ENCODE data around the gene CPS1.

Gene CPS1

DNA sequence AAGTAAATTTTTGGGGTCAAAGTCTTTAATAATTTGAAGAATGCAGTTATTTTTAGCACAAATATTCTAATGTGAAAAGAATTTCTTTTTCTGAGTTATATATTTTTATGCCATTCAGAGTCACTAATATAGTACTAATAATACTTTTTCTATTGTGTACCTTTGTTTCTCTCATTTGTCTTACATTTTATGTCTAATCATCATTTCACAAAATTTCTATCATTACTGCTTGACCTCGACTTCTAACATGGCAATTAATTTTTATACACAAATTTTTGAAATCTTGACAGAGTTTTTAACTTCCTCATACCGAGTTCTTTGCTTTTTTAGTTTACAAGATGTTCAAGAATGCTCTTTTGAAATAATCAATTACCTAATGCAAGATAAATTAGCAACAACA is 8.4 kb upstream of the CPS1 start:
- DNase-seq = no peak

DNA sequence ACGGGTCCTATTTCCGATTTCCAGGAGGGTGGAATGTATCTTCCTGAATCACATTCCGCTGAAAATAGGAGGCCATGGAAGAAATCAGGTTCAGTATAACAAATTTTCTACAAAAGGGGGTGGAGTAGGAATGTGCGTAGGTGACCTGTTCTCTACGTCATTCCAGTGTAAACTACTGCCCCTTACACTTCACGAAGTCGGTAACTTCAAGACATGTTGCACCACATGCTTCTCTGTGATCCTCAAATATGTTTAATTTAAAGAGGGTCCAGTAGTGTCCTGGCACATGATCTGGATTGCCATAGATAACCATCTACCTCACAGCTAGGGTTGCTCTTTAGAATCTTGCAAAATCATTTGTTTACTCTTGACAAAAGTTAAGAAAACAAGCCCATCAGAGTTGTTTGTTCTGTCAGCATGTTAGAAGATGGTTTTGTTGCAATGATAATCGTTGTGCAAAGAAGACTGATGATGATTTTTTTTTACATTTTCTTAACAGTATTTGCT is 7.5 kb upstream of the CPS1 start:
- no peak for DNase-seq

DNA sequence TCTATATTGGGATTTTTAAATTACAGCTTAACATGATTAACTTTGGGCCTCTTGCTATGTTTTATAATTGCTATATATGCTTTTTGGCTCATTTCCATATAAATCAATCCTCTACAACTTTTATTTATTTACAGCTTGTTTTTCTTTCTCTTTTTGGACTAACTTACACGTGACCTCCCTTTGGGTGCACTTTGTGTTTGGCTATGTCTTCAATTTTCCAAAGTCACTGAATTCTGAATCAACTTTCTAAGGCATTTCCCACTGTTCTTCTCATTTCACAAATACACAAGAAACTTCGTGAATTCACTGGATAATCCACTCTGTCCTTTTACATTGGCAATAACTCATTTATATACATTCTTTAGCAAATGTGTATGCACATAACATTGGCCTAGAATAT is 5.4 kb upstream of the CPS1 start:
- DNase-seq = no peak

DNA sequence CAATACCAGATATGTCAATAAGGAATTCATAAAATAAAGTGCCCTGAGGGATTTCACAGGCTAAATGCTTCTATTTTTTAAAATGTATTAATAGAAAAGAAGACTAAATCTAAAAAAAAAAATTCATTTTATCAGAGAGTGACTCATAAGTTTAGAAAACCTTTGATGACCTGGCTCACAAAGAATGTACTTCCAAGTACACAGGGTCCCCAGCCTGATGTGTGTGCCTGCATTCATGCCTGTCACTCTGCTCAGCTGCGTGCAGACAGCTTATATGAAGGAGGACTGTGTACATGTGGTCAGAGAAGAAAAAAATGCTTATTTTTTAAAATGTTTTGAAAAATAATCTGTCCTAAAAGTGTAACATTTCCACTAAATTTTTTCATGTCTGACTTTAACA is 3.0 kb upstream of the CPS1 start:
- no peak for DNase-seq

DNA sequence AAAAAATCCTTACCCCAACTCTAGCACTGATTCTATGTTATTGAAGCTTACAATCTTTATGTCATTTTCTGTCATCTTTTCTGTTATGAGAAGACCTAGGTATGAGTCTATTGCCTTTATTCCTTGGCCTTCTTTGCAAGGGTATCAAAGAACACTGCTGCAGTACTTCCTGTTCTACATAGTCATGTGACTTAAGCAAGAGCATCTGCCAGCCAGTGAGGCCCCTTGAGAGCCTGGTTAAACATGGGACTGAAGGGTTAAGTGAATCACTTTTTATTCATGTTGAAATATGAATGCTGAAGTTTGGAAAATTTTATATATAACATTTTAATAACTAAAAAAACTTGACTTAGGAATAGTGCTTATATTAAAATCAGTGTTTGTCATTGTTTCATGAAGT is 844 bp upstream of the CPS1 start:
- no peak for DNase-seq

DNA sequence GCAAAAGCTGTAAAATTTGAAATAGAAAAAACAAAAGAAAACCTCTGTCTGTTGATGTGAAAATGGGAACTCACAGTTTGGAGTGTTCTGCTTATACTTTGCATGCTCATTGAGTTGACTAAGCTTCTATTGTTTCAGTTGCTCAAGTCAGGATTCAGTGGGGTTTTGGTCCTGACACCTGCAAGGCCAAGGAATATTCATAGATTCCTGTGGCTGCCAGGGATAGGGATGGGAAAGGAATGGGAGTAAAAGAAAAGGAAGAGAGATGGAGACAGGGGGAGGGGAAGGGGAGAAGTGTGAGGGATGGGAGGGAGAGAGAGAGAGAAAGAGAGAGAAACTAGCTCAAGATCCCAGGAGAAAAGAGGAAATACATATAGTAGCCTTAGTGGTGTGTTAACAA is 1.3 kb downstream of the CPS1 start:
- no peak for DNase-seq

DNA sequence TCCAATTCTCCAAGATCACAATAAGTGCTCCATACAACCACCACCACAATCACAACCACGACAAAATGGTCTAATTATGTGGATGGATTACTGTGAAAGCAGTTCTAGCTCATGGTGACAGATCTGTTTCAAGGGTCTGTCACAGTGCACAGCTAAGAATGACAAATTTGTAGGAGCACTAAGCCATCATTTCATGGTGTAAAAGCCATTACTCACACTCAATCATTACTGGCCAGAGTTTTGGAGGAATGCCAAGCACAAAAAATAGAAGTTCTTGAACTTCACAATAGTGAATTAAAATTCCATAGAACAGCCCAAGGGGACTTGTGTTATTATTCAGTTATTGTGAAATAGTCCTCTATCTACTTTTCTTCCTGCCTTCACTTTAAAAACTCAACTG is 2.3 kb downstream of the CPS1 start:
- no peak for DNase-seq

DNA sequence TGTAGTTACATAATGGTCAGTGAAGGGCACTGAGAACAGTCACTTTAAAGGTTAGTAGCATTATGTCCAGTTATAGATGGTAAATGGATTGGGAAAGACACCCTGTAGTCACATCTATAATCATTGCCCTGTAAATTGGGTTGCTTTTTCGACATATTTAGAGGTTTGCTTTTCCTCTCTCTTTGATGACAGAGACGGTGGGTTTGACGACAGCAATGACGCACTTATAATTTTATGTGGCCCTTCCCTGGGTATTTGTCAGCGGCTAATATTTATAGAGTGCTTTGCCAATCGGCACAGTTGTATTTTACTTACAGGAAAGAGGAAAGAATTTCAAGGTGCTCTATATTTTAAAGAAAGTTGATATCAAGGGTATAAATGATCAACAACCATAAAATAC is 2.8 kb downstream of the CPS1 start:
- no peak for DNase-seq

DNA sequence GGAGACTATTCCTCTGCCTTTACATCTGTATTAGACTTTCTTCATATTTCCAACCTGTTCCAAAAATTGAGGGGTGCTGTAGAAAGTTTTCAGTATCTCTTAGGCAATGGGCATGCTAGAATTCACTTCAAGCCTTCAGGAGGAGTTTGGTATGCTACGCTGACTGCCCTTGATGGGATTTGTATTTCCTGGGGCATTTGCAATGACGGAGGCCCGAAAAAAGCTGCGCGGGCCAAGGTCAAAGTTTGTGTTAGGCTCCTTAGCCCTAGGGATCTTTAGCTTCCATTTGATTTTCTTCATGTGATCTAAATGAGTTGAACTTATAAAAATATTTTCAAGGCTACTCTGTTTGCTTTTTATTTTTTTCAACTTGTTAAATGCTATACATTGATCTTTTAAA is 5.1 kb downstream of the CPS1 start:
- DNase-seq = no peak

DNA sequence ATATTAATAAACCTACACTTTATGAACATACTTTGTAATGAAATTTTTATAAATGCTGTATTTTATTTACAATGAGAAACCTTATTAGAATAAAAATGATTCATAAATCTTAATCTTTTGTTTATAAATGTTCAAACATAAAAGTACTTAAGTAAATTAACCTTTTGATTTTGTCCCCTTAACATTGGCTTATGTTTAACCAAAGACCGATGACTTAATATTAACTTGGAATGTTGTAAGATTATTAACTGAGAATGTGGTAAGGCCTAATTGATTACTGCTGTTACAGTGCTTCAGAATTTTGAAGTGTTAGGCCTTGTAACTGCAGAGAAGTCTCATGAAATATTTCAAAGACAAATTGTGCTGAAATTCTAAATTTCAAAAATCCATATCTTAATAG is 5.7 kb downstream of the CPS1 start:
- no peak for DNase-seq

DNA sequence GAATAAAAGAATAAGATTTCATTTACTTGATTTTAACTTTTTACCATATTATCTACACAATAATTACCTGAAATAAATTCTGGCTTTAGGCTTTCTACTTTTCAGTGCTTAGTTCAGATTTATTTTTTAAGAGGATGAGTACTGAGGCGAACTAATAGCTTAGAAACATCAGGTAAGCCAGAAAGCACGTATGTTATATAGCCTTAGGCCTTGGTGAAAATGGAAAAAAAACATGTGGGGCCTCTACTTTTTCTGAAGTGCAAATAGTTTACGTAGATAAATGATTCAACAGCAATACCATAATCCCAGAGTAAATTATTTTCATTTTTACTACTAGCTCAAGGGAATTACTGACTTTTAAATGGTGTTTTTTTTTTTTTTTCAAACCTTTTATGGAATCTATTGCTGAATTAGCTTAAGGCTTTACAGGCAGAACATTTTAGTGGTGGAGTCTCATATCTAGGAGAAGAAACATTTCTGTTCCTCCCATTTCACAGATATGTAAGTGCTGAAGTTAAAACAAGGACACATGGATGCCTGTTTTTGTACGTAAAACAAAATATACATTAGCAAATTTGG is 6.2 kb downstream of the CPS1 start:
- no peak for DNase-seq

DNA sequence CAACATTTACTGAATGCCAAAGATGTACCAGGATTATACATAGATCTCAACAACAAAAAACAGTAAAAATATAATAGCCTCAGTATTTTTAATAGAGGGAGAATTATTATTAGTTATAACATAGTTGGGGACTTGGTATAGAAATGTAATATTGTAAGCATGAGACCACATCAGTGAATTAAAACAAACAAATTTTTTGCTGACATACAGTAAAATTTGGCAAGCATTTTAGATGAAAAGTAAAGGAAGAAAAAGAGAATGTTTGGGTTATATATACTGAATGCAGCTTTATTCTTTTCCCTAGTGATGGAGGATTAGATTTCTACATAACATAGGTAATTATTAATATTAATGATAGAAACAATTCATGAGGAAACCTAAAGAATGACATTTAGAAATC is 10.9 kb downstream of the CPS1 start:
- no peak for DNase-seq

DNA sequence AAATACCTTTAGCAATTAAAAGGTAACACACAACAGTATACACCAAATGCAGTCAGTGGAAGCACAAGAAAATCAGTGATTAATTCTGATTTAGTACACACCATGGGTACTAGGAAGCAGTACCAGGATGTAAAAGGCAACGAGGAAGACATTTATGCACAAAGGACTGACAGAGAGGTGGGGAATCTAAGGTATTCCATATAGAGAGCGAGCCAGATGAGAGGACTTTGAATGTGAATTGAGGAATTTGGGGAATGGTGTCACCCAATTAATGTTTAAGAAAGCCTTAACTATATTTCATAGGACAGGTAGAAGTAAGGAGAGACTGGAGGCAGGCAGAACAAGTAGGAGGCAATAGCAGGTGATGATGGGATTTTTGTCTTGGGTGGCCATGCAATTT is 11.7 kb downstream of the CPS1 start:
- DNase-seq = no peak

DNA sequence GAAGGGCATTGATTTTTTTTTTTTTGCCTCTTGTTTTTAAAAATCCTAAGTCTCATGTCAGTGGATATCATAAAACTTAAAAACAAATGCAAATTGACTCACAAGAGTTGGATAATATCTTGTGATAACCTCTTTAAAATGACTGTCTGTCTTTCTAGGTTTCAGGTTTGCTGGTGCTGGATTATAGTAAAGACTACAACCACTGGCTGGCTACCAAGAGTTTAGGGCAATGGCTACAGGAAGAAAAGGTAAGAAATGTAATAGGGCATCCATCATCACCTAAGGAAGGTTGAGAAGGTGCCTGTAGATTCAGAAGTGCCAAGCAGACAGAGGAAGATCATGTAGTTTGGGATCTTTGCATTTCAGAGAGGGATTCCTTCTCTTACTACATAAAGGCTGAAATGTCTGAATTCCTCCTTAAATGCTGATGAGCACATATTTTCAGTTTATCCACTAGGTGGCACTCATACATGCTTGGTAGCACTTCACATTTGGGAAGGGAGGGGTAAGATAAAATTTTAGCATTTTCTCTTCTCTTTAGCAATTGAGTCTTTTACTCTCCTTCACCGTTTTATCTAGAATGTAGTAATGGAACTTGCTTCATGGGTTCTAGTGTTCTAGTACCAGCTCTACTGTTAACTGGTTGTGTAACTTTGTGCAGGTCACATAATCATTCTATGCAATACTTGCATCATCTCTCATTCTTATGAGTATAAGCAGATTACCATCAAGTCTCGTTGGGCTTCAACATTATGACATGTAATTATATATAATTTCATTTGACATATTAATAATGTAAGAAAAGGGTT is 21.1 kb downstream of the CPS1 start:
- DNase-seq = no peak

DNA sequence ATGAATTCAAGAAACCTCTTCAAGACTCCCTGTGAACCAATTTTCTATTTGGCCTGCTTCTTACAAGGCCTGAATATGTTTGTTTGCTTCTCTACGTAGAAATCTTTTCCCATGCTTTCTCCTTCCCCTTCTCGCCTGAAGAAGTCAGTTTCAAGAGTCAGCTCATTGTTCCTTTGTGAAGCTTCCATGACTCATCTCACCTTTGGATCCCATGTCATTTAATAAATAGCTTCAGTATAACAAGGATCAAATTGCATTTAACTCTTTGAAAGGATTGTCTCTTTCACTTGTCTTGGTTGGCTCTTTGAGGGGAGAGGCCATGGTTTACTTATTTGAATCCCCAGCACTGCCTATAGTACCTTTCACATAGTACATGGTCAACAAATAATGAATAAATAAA is 28.4 kb downstream of the CPS1 start:
- no peak for DNase-seq

DNA sequence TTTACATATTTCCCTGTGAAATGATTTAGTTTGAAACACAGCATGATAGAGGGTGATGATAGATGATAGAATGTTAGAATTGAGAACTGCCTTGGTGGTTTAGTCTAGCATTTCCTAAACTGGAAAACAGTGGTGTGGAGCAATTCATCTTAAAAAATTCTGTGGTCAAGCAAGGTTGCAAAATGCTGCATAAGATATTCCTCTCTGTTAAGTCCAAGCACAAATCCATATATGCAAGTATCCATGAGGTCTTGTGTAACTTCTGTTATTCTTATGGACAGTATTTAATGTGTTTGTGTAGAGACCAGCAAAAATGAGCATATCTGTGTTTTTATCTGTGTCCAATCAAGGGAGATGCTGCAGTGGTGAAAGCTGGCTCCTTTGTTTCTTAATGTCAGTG is 30.0 kb downstream of the CPS1 start:
- DNase-seq = no peak

DNA sequence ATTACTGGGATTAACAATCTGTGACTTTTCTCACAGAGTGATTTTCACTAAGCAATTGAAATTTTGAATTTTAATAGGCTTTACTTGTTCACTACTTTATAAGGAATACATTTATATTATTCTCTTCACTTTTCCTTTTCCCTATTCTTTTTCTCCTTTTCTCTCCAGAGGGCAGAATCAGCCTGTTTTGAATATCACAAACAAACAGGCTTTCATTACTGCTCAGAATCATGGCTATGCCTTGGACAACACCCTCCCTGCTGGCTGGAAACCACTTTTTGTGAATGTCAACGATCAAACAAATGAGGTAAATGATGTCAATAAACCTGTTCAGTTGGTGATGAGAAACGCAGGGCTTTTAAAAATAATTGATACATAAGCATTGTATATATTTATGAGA is 35.3 kb downstream of the CPS1 start:
- DNase-seq = no peak

DNA sequence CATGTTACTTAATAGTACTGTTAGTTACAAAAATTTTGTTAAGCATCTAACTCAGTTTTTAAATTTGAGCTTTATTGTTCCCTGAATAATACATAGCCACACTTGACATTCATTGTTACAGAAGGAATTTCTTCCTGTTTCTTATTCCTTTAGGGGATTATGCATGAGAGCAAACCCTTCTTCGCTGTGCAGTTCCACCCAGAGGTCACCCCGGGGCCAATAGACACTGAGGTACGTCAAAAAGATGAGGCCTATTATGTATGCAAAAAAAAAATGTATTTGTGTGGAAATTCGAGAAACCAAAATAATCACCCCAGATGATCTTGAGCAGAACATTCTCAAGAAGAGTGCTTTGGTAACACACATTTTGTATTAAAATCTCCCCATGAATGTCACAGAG is 36.3 kb downstream of the CPS1 start:
- DNase-seq = no peak

DNA sequence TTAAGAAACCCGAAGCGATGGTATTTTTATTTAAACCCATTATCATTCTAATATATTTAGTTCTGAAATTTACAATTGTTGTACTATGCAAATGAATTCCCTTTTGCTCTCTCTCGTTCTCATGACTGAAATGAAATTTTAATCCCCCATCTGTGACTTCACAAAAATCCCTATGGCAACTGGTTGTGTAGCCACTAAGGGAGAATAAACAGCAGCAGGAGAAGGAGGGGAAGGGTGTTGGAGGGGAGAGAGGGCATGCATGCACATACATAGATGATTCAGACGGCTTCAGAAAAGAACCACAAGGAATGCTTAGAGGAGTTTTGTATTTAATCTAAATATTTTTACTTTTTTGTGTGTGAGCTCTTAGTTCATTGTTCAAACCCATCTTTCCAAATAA is 36.8 kb downstream of the CPS1 start:
- DNase-seq = no peak

DNA sequence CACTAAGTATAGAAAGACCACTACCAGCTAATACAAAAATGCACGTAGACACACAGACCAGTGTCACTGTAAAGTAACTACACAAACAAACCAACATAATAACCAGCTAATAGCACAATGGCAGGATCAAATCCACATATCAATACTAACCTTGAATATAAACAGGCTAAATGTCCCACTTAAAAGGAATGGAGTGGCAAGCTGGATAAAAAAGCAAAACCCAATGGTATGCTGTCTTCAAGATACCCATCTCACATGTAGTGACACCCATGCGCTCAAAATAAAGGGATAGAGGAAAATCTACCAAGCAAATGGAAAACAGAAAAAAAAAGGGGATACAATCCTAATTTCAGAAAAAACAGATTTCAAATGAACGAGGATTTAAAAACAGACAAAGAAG is 41.8 kb downstream of the CPS1 start:
- DNase-seq = no peak

DNA sequence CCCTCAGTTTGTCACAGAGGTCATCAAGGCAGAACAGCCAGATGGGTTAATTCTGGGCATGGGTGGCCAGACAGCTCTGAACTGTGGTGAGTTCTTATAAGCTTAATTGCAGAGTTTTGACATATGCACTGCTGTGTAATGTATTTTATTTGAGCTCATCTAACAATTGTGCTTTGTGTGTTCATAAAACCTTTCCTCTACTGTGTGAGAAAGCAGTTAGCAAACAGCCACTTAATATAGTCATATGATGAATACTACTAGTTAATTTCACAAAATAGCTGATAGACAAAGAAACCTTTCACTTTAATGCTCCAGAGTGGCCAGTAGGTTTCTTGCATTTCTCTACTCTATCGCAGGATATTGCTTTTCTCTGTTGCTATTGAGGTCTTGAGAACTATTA is 43.1 kb downstream of the CPS1 start:
- no peak for DNase-seq

DNA sequence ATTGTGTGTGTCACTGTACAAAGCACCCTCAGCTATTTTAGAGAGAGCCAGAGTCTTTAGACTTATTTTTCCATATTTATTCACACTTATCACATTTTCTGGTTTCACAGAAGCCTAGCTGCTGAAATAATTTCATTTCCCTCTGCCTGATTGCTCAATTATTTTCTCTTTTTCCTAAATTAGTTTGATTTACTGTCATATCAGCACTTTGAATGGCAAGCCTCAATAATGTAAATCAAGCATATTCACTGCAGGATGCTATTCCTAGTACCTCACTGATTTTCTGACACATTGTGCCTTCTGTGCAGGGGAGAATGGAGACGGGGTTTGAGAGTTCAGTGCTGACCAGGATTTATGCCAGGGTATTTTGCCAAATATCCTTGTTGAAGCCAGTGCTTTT is 48.3 kb downstream of the CPS1 start:
- no peak for DNase-seq

DNA sequence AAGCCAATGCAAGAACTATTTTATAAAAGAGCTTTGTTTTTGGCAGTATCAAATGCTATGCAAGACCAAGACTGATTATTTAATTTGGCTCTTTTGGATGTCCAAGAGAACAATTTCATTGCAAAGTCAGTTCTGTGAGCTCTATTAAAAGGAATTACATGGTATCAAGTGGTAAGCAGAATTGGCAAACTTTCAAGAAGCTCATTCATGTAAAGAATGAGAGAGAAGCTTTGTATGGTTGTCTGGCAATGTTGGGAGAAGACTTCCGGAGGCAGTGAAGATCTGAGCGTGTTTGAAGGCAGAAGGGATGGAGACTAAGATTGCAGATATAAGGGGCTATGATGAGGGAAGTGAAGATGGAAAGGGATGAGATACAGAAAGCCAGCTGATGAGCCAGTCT is 49.6 kb downstream of the CPS1 start:
- no peak for DNase-seq

DNA sequence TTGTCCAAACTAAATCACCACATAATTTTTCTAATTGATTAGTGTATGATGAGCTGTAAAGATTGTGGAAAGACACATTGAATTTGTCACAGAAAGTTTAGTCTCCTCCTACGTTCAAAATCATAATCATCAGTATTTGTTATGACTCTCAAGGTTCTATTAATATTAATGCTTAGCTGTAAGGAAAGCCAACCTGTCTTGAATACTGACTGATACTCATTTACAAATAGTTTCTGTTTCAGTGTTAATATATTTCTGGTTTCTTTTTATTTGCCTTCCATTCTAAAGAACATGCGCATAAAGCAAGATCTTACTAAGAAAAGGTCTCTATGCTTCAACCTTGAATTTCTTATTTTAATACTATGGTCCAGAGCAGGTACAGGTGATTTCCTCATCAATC is 55.1 kb downstream of the CPS1 start:
- no peak for DNase-seq

DNA sequence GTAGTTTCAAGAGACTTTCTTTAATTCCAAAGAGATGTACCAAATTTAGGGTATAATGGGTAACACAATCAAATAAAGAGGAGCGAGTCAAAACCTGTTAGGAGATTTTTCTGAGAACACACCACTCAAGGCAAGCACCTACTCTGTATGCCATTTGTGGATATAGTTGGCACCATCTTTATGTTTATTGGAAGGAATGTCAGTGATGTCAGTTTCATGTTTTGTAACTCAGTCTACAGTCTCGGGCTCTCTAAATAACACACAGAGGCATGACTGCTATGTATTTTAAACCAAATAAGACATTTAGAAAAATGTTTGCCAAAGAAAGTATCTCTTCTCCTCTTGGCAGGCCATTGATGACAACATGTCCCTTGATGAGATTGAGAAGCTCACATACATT is 59.7 kb downstream of the CPS1 start:
- DNase-seq = no peak
